LHCN-M2 (cell line): ENCODE results near the gene LMAN2. TPM values are rescaled to one million over a fixed set of nuclear protein-coding genes. Genes with fewer than 3 reads are reported as not detected.
A peak's percentile ranks its signal among the peaks of the same experiment; 100 is the strongest.
"Not testable (repeated sequence)": the region's sequence is repeated elsewhere in the genome, so short reads cannot be mapped to it uniquely, and the experiment has no call there.

Source experiments
- DNase-seq: peaks from one replicate; pipeline ENCODE4 v3.0.0-alpha.2; 2012; ENCODE audit warnings: low read depth
- total RNA-seq: library from RNA; depleted of rRNA; stranded (reverse); fragments of >200 nt; gene quantifications from 2 replicates; pipeline ENCODE4 v1.2.3, GENCODE V29; 2014

The LMAN2 gene
- total RNA-seq, 1 experiment from 2014 or later, result 258 TPM

- DNase-seq, result peak; percentile 42
Observed at GRCh38 chr5:177378884-177379883, 27.7 kb upstream of the LMAN2 start.

- no peak for DNase-seq
Observed at GRCh38 chr5:177377851-177378776, 26.6 kb upstream of the LMAN2 start.

- DNase-seq, result no peak
Observed at GRCh38 chr5:177376107-177376506, 24.6 kb upstream of the LMAN2 start.

GRCh38 chr5:177375516-177375915, 24.0 kb upstream of the LMAN2 start:
- DNase-seq, result not testable (repeated sequence)

- no peak for DNase-seq
Observed at GRCh38 chr5:177374211-177374610, 22.7 kb upstream of the LMAN2 start.

- DNase-seq, result no peak
Observed at GRCh38 chr5:177373806-177374205, 22.3 kb upstream of the LMAN2 start.

GRCh38 chr5:177372910-177373309, 21.4 kb upstream of the LMAN2 start:
- no peak for DNase-seq

- DNase-seq, result no peak
Observed at GRCh38 chr5:177372034-177372896, 20.8 kb upstream of the LMAN2 start.

GRCh38 chr5:177371120-177372033, 19.9 kb upstream of the LMAN2 start:
- DNase-seq, result no peak

- DNase-seq, result no peak
Observed at GRCh38 chr5:177370488-177371119, 19.1 kb upstream of the LMAN2 start.

- no peak for DNase-seq
Observed at GRCh38 chr5:177369645-177370440, 18.4 kb upstream of the LMAN2 start.

- DNase-seq, result no peak
Observed at GRCh38 chr5:177368869-177369644, 17.6 kb upstream of the LMAN2 start.

- no peak for DNase-seq
Observed at GRCh38 chr5:177367981-177368868, 16.8 kb upstream of the LMAN2 start.

GRCh38 chr5:177367323-177367848, 15.9 kb upstream of the LMAN2 start:
- DNase-seq, result no peak

- DNase-seq, result no peak
Observed at GRCh38 chr5:177366528-177367322, 15.3 kb upstream of the LMAN2 start.
